GM12892 (cell line): Measurements from ENCODE around the gene NLRP9.
"Not testable (repeated sequence)": the region's sequence is repeated elsewhere in the genome, so short reads cannot be mapped to it uniquely, and the experiment has no call there.

ENCODE experiments used
- DNase-seq: peaks from one replicate; pipeline ENCODE4 v3.0.0; 2011; ENCODE audit not compliant: insufficient read length
- FAIRE-seq: peaks from 2 replicates; lab custom pipeline; 2011; peaks lifted over from hg19 to GRCh38; lab: Jason Lieb, UNC
- POLR2A ChIP-seq: IDR thresholded peaks from 2 replicates; pipeline ENCODE4 v1.6.1; 2011; ENCODE audit warnings: low read depth, low read length, control low read depth
- POLR2AphosphoS5 ChIP-seq: IDR thresholded peaks from 2 replicates; pipeline ENCODE4 v1.6.1; 2011; ENCODE audit warnings: low read depth, low read length, control low read depth
- TAF1 ChIP-seq: IDR thresholded peaks from 2 replicates; pipeline ENCODE4 v1.6.1; 2011; ENCODE audit warnings: low read depth, mild to moderate bottlenecking, control low read depth, low read length, borderline replicate concordance

The NLRP9 gene

DNA sequence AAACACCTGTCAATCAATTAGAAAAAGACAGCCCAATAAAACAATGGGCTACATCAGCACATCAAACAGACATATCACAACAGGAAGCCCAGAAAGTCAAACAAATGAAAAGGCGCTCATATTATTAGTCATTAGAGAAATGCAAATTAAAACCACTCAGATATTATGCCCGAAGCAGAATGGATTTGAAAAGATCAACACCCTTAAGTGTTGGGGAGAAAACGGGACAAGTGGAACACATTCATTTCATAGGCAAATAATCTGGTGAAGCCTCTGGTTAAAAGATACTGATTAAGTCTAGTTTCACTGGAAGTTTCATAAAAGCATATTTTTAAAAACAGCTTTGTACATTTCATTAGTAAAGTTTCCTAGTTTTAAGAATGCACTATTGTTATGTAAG is 17.4 kb downstream of the NLRP9 start:
- FAIRE-seq (no peak), DNase-seq (no peak)
- TF ChIP-seq POLR2A (no peak), POLR2AphosphoS5 (no peak), TAF1 (no peak)

DNA sequence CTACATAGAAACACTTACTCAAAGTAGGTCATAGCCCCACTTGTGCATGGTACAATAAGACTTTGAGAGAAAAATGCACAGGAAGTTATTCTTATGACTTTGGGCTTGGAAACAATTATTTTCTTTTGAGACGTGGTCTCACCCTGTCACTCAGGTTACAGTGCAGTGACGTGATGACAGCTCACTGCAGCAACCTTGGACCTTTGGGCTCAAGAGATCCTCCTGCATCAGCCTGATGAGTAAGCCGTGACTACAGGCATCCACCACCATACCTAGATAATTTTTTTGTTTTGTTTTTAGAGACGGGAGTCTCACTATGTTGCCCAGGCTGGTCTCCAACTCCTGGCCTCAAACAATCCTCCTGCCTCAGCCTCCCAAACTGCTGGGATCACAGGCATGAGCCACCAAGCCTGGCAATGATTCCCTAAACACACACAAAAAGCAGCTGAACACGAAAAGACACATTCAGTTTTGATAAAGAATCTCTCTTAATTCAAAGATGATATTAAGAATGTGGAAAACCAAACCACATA is 17.9 kb downstream of the NLRP9 start:
- no peak for TF ChIP-seq TAF1
- FAIRE-seq (no peak), DNase-seq (no peak)

DNA sequence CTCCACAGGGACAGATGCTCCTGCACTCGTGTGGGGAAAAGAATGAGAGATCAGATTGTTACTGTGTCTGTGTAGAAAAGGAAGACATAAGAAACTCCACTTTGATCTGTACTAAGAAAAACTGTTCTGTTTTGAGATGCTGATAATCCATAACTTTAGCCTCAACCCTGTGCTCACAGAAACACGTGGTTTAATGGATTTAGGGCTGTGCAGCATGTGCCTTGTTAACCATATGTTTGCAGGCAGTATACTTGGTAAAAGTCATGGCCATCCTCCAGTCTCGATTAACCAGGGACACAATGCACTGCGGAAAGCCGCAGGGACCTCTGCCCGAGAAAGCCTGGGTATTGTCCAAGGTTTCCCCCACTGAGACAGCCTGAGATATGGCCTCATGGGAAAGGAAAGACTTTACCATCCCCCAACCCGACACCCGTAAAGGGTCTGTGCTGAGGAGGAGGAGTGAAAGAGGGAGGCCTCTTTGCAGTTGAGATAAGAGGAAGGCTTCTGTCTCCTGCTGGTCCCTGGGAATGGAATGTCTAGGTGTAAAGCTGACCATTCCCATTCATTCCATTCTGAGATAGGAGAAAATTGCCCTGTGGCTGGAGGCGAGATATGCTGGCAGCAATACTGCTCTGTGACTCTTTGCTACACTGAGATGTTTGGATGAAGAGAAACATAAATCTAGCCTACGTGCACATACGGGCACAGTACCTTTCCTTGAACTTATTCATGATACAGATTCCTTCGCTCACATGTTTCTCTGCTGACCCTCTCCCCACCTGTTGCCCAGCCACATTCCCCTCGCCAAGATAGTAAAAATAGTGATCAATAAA is 20.1 kb downstream of the NLRP9 start:
- DNase-seq, FAIRE-seq: not testable (repeated sequence)

DNA sequence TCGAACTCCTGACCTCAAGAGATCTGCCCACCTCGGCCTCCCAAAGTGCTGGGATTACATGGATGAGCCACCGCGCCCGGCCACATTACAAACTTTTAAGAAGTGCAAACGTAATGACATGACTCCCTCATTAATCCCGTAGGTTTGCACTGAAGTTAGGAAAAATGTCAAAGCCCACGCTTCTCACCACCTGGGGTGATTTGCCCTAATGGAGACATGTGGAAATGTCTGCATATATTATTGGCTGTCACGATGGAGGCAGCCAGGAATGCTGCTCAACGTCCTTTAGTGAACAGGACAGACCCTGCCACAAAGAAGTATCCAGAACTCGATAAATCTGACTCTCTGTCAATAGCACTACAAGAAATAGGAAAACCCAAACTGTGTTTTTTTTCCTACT is 21.0 kb downstream of the NLRP9 start:
- TF ChIP-seq POLR2A = no peak
- no peak for TF ChIP-seq TAF1
- no peak for TF ChIP-seq POLR2AphosphoS5
- DNase-seq (no peak), FAIRE-seq (no peak)

DNA sequence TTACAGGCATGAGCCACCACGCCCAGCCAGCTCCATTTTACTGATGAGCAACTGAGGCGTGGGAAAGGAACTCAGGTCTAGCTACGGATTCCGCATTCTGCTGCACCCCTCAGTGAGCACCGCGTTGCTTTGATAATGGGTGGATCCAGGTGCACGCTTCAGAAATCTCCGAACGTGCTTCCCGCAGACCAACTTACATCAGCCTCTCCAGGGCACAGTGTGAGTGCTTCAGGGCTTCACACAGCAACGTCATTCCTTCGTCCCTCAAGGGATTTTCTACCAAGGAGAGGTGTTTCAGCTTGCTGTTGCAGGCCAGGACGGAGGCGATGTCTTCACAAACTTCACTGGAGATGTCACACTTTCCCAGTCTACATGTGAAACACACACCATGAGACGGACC is 21.7 kb downstream of the NLRP9 start:
- TF ChIP-seq TAF1 (no peak), POLR2AphosphoS5 (no peak), POLR2A (no peak)
- FAIRE-seq (no peak), DNase-seq (no peak)

DNA sequence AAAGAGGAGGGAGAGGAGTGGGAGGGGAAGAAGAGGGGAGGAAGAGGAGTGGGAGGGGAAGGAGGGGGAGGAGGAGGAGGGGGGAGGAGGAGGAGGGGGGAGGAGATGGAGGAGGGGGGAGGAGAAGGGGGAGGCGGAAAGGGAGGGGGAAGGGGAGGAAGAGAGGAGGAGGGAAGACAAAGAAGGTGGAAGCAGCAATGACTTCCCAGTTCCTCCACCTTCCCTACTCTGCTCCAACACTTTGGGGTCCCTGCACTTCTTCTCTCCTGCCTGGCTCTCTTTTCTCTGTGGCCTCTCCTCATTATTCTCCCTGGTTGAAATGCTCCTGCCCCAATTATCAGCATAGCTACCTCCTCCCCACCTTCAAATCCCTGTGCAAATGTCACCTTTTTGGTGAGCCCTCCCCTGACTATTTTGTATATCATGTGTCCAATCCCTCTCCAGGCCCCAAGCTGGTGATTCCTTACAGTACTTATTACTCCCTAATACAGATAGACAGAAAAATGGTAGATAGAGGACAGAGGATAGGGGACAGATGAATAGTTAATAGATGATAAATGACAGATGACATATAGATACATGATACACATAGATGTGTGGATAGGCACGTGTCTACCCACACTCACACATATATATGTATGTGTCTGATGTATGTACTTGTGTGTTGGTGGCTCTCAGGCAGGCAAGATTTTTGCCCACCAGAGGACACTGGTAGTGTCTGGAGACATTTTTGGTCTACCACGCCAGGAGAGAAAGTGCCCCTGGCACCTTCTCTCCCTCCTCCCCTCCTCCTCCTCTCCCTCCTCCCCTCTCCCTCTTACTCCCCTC is 25.2 kb downstream of the NLRP9 start:
- FAIRE-seq = no peak
- TF ChIP-seq POLR2AphosphoS5 (no peak), TAF1 (no peak), POLR2A (no peak)
- DNase-seq = no peak

DNA sequence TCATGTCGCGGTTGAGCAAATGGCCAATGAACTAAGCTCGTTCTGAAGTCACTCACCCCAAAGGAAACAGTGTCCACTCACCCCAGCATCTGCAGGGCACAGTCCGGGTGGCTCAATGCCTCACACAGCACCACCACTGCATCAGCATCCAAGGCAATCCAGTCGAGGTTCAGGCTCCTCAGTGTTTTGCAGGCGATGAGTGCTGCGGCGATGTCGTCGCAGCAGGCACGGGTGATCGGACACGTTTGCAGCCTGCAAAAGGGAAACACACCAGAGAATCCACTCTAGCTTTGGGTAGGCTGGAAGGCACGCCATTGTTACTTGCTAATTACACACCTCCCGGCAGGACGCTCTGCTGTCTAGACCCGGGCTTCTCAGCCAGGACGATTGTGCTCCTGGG is 26.5 kb downstream of the NLRP9 start:
- DNase-seq (no peak), FAIRE-seq (no peak)
- no peak for TF ChIP-seq POLR2A
- no peak for TF ChIP-seq TAF1
- no peak for TF ChIP-seq POLR2AphosphoS5

DNA sequence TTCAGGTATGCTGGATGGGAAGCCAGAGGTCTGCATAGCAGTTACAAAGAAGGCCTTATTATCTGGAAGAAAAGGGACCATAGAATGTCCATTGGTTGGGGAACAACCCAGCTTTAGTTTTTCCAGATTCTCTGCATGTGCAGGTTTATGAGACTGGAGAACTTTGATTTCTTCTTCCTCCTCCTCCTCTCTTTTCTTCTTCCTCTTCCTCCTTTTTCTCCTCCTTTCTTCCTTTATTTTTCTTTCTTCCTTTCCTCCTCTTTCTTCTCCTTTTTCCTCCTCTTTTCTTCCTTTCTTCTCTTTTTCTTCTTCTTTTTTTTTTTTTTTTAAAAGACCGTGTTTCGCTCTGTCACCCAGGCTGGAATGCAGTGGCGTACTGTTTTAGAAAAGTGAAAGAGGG is 32.2 kb downstream of the NLRP9 start:
- DNase-seq = no peak
- TF ChIP-seq POLR2A (no peak), TAF1 (no peak), POLR2AphosphoS5 (no peak)
- FAIRE-seq = no peak

DNA sequence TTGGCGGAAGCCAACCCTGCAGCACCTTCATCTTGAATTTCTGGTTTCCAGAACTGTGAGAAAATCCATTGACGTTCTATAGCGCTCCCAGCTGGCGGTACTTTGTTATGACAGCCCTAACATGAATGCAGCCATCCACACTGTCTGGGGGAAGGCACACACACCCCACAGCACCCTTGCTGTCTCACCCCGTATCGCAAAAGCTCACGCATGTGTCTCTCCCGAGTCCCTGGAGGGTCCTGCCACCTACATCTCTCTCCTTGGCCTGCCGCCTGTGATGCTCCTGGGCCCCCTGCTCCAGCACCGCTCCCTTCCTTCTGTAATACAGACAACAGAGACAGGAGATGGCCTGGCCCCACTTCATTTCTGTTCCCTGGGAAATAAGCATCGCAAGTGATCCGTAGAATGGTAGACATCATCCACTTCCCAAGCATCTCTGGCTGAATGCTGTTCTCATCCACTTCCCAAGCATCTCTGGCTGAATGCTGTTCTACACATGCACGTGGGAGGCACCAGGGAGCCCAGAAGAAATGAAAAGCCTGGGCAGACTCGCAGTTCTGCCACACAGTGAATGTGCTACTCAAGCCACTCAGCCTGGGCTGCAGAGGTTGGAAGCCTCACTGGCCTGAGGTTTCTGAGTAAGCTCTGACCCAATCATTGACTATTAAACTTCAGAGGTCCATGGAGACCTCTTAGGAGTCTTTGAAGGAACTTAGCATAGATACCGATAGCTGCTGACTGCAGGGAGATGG is 33.5 kb downstream of the NLRP9 start:
- TF ChIP-seq POLR2AphosphoS5 (no peak), POLR2A (no peak), TAF1 (no peak)
- DNase-seq = no peak
- no peak for FAIRE-seq

DNA sequence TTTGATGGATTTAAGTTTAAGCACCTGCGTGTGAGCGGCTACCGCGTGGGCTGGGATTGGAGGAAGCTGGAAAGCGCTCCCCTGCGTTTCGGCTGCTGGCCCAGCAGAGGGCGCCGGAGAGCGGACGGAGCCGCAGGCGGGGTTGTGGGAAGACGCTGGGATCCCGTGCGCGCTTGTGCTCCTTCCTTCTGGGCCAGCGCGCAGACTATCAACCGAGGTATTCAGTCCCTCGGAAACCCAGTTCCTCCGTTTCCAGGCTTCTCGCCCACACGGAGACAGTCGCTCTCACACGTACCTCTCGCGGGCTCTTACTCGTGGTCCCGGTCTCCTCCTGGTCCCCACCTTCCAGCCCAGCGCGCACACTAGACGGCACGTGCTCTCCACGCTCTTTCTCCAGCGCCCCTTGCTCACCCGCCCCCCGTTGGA is 34.4 kb downstream of the NLRP9 start:
- TF ChIP-seq POLR2AphosphoS5 = no peak
- TF ChIP-seq POLR2A = no peak
- TF ChIP-seq TAF1 = no peak
- no peak for DNase-seq
- no peak for FAIRE-seq

DNA sequence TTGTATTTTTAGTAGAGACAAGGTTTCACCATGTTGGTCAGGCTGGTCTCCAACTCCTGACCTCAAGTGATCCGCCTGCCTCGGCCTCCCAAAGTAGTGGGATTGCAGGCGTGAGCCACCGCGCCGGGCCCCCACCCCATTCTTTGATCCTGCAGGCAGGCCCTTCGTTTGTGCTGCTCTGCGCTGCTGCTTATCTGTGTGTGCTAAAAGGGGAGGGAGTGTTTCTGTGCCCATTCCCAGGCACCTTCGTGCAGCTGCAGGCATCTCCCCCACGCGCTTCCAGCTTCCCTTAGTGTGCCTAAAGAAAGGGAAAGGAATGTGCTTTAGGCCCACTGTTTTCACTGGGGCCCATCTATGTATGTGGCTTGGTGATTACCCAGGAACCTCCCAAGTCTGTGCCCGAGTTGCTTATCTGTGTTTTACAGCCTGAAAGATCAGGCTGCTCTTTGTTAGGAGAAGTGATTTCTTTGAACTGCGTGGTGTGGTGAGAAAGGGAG is 36.0 kb downstream of the NLRP9 start:
- no peak for DNase-seq
- no peak for FAIRE-seq
- no peak for TF ChIP-seq TAF1
- TF ChIP-seq POLR2AphosphoS5 = no peak
- TF ChIP-seq POLR2A = no peak
